Measurements from ENCODE around the gene PCDHB10. TPM values are rescaled to one million over a fixed set of nuclear protein-coding genes. Genes with fewer than 3 reads are reported as not detected.

PCDHB10 gene
- total RNA-seq, 1 donor from 2014 or later = 0.80 TPM

Other genes with a start within 250 kb of the PCDHB10 start
- 0.24 TPM for gene PCDHAC2, start 225.9 kb upstream of the PCDHB10 start, total RNA-seq
- gene PCDHB1, start 141.0 kb upstream of the PCDHB10 start, total RNA-seq = not detected
- gene PCDHB2, start 97.7 kb upstream of the PCDHB10 start, total RNA-seq = 2.2 TPM
- gene PCDHB3, start 91.9 kb upstream of the PCDHB10 start, total RNA-seq = 0.52 TPM
- gene PCDHB4, start 70.5 kb upstream of the PCDHB10 start, total RNA-seq = 0.52 TPM
- gene PCDHB5, start 57.1 kb upstream of the PCDHB10 start, total RNA-seq = 0.40 TPM
- gene PCDHB6, start 42.3 kb upstream of the PCDHB10 start, total RNA-seq = 0.16 TPM
- gene PCDHB7, start 19.7 kb upstream of the PCDHB10 start, total RNA-seq = 0.20 TPM
- 0.40 TPM for gene PCDHB8, start 14.6 kb upstream of the PCDHB10 start, total RNA-seq
- gene PCDHB16, start 10.0 kb upstream of the PCDHB10 start, total RNA-seq = 0.48 TPM
- gene PCDHB9, start 5.2 kb upstream of the PCDHB10 start, total RNA-seq = 0.48 TPM
- 0.44 TPM for gene PCDHB11, start 7.3 kb downstream of the PCDHB10 start, total RNA-seq
- 0.72 TPM for gene PCDHB12, start 16.4 kb downstream of the PCDHB10 start, total RNA-seq
- gene PCDHB13, start 21.6 kb downstream of the PCDHB10 start, total RNA-seq = 3.4 TPM
- gene PCDHB14, start 31.0 kb downstream of the PCDHB10 start, total RNA-seq = 2.0 TPM
- 0.44 TPM for gene PCDHB15, start 53.0 kb downstream of the PCDHB10 start, total RNA-seq
- 0.24 TPM for gene SLC25A2, start 111.7 kb downstream of the PCDHB10 start, total RNA-seq
- gene TAF7, start 128.4 kb downstream of the PCDHB10 start, total RNA-seq = 35.1 TPM
- 0.40 TPM for gene PCDHGA1, start 138.2 kb downstream of the PCDHB10 start, total RNA-seq
- gene PCDHGA2, start 146.4 kb downstream of the PCDHB10 start, total RNA-seq = 0.68 TPM
- 0.76 TPM for gene PCDHGA3, start 151.5 kb downstream of the PCDHB10 start, total RNA-seq
- gene PCDHGB1, start 157.7 kb downstream of the PCDHB10 start, total RNA-seq = 0.92 TPM
- 0.48 TPM for gene PCDHGA4, start 162.7 kb downstream of the PCDHB10 start, total RNA-seq
- 1.2 TPM for gene PCDHGB2, start 167.6 kb downstream of the PCDHB10 start, total RNA-seq
- 0.72 TPM for gene PCDHGA5, start 171.8 kb downstream of the PCDHB10 start, total RNA-seq
- 0.76 TPM for gene PCDHGB3, start 177.9 kb downstream of the PCDHB10 start, total RNA-seq
- gene PCDHGA6, start 181.5 kb downstream of the PCDHB10 start, total RNA-seq = 1.2 TPM
- 1.6 TPM for gene PCDHGA7, start 190.4 kb downstream of the PCDHB10 start, total RNA-seq
- gene PCDHGB4, start 195.3 kb downstream of the PCDHB10 start, total RNA-seq = 2.8 TPM
- 0.64 TPM for gene PCDHGA8, start 200.3 kb downstream of the PCDHB10 start, total RNA-seq
- gene PCDHGB5, start 205.6 kb downstream of the PCDHB10 start, total RNA-seq = 5.8 TPM
- 3.1 TPM for gene PCDHGA9, start 210.4 kb downstream of the PCDHB10 start, total RNA-seq
- 3.0 TPM for gene PCDHGB6, start 215.7 kb downstream of the PCDHB10 start, total RNA-seq
- 5.3 TPM for gene PCDHGA10, start 220.6 kb downstream of the PCDHB10 start, total RNA-seq
- 3.3 TPM for gene PCDHGB7, start 225.3 kb downstream of the PCDHB10 start, total RNA-seq
- 1.9 TPM for gene PCDHGA11, start 228.7 kb downstream of the PCDHB10 start, total RNA-seq
- gene PCDHGA12, start 238.2 kb downstream of the PCDHB10 start, total RNA-seq = 1.5 TPM

Measured in esophagus mucosa (tissue), 1 donor.